Daoy (cell line): ENCODE results near the gene ZC3H12C. TPM values are rescaled to one million over a fixed set of nuclear protein-coding genes. Genes with fewer than 3 reads are reported as not detected.

Source experiments
- DNase-seq: peaks from one replicate; pipeline ENCODE4 v3.0.0-alpha.2; 2015; ENCODE audit warnings: low read depth
- total RNA-seq: library from RNA; depleted of rRNA; stranded (reverse); fragments of >200 nt; shearing (Covaris generic); gene quantifications from 2 replicates; pipeline ENCODE4 v1.2.3, GENCODE V29; 2014

Gene ZC3H12C
- total RNA-seq, 1 experiment from 2014 or later: 3.8 TPM

DNA sequence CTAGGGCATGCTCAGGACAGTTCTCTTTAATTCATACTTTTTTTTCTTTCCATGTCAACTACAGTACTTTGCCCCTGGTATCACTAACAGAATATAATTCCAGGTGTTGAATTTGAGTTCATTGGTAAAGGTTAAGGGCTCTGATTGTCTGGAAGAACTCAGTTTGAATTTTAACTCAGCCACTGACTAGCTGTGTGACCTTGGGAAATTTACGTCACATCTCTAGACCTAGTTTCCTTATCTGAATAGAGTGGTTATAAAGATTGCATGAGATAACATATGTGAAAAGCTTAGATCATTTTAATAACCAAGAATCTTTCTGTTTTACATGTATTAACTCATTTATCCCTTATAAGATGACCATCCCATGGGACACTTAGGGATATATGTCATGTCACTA, 15.8 kb upstream of the ZC3H12C start:
- DNase-seq: no peak

DNA sequence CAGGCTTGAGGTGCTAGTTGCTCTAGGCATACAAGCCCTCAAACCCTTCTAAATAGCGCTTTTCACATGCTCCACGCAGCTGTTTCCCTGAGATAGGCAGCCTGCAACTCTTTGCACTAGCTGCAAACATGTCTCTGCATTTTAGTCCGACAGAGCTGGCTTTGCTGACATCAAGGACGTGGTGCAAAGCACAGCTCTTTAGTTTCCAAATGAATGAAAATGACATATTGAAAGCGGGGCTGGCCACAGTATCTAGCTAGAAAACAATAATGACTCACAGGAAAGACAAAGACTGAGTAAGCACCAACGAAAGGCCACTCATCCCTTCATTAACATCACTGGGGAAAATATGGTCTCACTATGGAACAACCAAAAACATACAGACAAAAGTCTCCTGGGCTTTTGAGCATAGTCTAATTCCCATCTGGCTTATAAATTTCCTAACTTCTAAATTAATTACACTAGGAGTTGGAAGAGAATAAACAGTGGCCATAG, 15.3 kb upstream of the ZC3H12C start:
- DNase-seq: peak; percentile 63

DNA sequence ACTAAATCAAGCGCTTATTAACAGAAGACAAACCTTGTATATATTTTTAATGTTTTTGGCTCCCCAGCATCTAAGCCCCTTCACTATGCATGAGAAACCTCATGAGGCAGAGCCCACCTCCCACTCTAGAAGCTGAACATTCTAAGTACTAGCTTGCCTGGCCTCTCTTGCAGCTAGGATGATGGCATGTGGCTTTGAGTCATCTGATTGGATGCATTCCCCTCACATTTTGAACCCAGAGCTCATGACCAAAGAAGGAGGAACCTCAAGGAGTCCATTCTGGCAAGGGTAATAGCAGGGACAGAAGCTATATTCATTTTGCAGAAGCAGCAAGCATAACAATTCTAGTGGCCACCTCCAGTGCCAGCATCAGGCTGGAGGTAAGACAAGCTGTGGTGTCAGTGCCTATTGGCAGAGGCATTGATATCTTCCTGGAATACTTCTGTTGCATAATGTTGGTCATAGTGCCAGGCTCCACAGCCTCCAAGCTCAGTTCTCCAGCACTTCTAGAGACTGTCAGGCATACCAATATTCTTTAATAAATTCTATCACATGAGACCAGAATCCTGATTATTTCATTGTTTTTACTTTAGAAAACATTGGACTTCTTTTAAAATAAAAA, 14.2 kb upstream of the ZC3H12C start:
- DNase-seq: no peak

DNA sequence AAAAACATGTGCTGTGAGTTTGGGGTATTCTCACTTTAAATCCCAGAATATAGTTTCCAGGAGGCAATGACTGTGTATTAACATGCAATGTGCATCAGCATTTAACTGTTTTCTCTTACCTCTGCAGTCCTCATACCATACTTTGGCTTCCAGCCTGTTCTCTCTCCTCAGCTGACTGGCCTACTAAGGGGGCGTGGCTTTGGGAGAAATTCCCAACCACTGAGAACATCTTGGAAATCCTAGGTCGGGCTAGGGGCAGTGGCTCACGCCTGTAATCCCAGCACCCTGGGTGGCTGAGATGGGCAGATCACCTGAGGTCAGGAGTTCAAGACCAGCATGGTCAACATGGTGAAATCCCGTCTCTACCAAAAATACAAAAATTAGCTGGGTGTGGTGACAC, 13.5 kb upstream of the ZC3H12C start:
- DNase-seq: no peak

DNA sequence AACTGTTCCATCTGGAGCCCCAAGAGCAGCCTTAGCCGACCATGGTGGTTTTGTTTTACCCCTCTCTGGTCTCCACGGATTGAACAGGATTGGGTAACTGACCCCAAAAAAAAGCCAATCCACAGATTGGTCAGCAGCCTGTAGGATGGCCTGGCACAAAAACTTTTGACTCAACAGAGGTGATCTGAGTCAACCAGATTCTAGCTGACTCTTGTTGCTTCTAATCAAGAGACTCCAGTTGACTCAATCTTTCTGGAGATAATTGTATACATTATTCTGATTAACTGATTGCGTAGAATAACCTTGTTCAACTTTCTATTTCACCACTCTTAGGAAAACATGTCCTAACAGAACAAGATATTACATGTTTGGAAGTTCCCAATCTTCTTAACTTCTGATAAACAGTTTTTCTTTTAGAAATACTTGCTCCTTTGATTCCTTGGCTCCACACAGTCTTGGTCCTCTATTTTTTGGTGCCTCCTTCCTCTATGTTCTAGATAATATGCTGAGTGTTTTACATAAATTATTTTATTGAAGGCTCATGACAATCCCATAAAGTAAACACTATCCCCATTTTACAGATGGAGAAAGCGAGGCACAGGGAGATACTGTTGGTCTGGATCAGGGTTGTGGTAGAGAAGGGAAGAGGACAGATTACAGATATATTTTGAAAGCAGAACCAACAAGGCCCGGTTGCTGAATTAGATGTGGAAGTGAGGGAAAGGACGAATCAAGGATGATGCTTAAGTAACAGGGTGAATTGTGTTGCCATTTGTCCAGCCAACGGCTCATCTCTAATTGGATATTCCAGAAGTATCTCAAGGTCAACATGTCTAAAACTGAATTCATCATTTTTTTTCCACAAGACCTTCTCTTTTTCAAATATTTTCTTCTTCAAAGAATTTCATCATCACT, 11.5 kb upstream of the ZC3H12C start:
- DNase-seq: no peak

- DNase-seq: no peak
Measured at GRCh38 chr11:110082899-110083298, 10.3 kb upstream of the ZC3H12C start.

GRCh38 chr11:110085255-110085838, 7.8 kb upstream of the ZC3H12C start:
- DNase-seq: no peak

DNA sequence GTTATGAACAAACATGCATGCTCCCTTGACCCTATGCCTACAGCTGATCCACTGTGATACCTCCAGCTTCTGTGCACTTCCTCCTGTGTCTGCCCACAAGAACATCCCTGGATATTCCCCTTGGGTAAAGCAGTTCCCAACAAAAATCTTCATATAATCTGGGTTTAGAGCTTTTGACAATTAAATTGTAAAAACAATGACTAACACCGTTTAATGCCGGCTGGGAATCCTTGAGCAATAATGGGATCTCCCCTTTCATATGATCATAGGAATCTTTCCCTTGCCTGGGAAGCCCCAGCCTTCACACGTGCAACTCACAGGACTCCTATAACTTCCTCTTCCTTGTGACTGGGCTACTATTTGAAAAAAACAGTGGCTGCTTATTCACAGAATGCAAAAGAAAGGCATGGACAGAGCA, 6.3 kb upstream of the ZC3H12C start:
- peak; percentile 65 for DNase-seq

- DNase-seq: peak; percentile 44
Measured at GRCh38 chr11:110087812-110088534, 5.2 kb upstream of the ZC3H12C start.

GRCh38 chr11:110088535-110089344, 4.5 kb upstream of the ZC3H12C start:
- no peak for DNase-seq

DNA sequence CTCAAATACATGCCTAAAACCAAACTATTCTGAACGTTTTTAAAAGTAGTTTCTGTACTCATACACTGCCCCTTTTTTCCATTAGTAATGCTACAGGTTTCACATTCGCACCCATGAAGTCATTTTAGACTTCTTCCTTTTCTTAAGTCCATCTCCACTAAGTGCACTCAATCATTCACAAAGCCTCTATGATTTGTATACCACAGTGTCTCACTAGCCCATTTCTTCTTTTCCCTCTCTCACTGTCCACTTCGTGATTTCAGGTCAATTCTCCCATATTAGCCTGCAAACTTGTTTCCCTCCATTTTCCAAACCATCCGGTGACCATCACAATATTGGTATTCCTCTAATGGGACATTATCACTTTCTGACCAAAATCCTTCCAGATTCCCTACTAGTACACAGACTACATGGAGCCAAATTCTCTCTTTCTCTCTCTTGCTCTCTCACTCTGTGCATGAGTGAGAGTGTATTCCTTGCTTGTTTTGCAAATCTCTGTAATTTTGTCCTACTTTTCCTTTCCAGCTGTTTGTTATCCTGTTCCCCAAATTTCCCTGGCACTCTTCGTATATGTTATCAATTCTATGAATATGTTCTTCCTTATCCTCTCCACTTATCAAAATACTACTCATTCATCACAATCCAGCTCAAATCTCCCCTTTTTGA, 3.4 kb upstream of the ZC3H12C start:
- no peak for DNase-seq

GRCh38 chr11:110090466-110091026, 2.6 kb upstream of the ZC3H12C start:
- DNase-seq: no peak

DNA sequence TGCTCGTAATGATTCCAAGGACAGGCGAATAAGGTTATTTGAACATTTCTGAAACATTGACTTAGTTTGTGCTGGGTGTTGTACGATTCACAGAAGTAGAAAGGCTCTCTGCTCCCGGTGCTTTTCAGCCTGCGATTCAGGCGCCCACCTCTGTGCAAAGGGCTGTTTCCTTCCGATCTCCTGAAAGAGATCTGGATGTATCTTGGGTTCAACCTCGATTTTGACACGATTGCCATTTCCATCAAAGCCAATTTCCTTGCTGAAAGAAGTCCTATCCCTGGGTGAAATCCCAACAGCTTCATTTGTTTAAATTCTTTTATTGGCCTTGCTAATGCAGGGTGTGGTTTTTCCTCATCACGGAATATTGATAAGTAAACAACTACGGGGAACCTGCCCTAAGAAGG, 1.1 kb upstream of the ZC3H12C start:
- no peak for DNase-seq

DNA sequence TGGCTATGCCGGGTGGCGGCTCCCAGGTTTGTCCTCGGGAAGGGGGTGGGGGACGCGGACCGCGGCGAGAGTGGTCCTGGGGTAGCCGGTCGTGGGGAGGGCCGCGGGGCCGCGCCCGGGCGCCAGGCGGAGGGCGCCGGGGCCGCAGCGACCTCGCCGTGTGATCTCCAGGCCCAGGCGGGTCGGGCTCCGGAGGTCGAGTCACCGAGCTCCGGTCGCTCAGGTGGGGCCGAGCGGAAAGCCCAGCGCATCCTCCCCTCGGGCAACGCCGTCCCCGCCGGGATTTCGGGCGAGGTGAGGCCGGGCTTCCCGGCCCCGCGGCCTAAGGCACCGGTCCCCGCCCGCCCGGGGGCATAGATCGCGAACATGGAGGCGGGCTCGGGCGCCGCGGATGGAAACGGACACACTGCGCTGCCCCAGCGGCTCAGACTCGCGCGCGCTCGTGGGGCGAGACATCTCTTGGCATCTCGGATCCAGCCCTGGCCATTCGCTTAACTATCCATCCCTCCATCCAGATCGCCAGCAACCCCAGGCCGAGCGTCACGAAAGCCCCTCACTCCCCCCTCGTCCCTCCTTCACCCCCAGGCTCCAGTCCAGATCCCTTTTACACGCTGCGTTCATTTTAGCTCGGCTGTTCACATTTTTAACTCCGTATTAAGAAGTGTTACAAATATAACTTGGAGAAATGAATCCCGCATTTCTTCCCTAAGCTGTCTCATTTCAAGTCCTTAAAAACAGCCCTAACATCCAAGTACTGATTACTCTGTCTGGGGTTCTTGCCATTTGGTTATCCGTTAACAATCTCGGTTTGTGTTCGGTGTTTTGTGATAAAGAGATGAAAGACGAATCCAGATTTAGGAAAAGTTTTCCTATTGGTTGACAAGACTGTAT, 460 bp downstream of the ZC3H12C start:
- peak; percentile 58 for DNase-seq

DNA sequence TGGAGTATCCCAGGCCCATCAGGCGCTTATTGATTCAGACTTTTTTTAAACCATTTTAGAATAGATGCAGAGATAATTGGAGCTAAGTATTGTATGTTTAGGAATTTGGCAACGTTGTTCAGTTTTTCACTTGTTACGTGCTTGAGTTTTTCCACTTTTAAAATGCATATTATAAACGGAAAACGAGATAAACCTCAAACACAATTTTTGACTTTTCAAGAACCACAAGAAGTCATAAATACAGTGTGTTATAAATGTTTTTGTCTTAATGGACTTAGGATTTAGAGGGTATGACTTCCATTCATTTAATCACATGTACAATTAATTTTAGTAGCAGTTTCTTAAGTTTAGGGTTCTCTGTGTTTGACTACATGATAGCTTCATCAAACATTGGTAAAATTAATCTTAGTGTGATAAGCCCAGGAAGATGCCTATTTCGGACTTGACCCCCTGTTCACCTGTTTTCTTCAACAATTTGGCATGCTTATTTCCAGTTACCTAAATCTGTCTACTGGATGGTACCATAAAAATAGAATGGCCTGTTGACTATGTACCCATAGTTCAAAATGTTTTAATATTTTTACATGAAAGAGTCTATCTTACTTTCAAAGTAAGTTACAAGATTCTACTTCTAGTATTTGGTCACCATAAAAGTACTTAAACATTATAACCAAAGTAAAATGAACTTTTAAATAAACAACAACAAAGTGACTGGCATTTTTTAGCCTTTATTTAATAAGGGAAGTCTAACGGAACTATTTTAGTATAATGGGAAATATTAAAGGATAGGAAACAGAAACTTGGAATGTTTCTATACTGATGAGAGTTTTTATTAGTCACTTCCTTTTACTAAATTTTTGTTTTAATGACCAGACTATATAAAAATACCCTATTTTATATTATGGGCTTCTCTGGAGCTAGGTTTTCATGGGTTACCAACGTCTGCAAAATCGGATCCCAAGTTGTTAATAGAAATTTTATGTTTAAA, 1.4 kb downstream of the ZC3H12C start:
- DNase-seq: no peak

DNA sequence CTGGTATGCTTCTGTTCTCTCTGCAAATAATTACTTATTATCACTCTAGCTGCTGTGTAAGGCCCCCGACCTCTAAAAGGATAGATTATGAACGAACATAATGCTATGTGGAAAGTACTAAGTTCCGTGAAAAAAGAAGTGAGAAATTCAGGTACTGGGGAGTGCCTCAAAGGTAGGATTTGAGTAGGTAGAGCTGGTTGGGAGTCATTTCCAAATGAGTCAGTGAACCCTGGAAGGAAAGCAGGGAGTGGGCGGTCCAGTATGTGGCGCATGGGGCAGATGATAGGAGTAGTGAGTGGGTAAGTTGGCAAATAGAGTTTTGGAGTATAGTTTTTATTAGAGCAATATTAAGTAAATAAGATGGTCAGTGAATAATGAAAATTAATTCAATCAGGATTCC, 2.4 kb downstream of the ZC3H12C start:
- DNase-seq: peak; percentile 40

- DNase-seq: no peak
Measured at GRCh38 chr11:110096496-110096895, 3.3 kb downstream of the ZC3H12C start.

GRCh38 chr11:110097459-110098012, 4.3 kb downstream of the ZC3H12C start:
- no peak for DNase-seq
